HEK293 (cell line): ENCODE data around the gene ZAR1.

ENCODE experiments used
- CTCF ChIA-PET: fragments of 350-600 bp; formaldehyde crosslinking; extraction: SDS; loops from one replicate; lab custom pipeline; 2021; ENCODE audit warnings: antibody characterized with exemption; lab: Yijun Ruan, JAX
- POLR2A ChIA-PET: fragments of 300-600 bp; formaldehyde crosslinking; extraction: SDS; loops from one replicate; lab custom pipeline; 2020; ENCODE audit warnings: antibody characterized with exemption, inconsistent platforms; lab: Yijun Ruan, JAX
- H3K27ac ChIP-seq: fragments of 200-500 bp; sonication (Bioruptor generic); 2 replicates; pipeline ENCODE4 v1.5.1; 2014; ENCODE audit warnings: low read depth, low read length, control low read depth, inconsistent platforms; ENCODE audit errors: extremely low read depth
- H3K36me3 ChIP-seq, 2 experiments: fragments of 200-500 bp in 1 of 2; sonication (Bioruptor generic) in 1 of 2; 1 replicate in 1 of 2; 2 replicates in 1 of 2; pipeline ENCODE4 v1.5.1; 2014 to 2017; ENCODE audit warnings: inconsistent platforms in 2 of 2, low read length in 2 of 2; ENCODE audit not compliant: control insufficient read depth in 2 of 2, insufficient read depth in 1 of 2
- H3K4me1 ChIP-seq: fragments of 200-500 bp; sonication (Bioruptor generic); 2 replicates; pipeline ENCODE4 v1.5.1; 2014; ENCODE audit warnings: mild to moderate bottlenecking, low read length, inconsistent platforms; ENCODE audit not compliant: control insufficient read depth, insufficient read depth
- H3K4me3 ChIP-seq: 2 replicates; pipeline ENCODE4 v1.5.1; 2011; ENCODE audit warnings: low read depth, mild to moderate bottlenecking, control low read depth, low read length, moderate library complexity
- H3K9me3 ChIP-seq: fragments of 200-500 bp; sonication (Bioruptor generic); 2 replicates; pipeline ENCODE4 v1.5.1; 2014; ENCODE audit warnings: low read depth, low read length, inconsistent platforms; ENCODE audit not compliant: control insufficient read depth, insufficient read depth
- CTCF ChIP-seq: fragments of 450-650 bp; formaldehyde crosslinking; IDR thresholded peaks from 2 replicates; pipeline ENCODE4 v1.5.1; 2016; ENCODE audit warnings: missing biosample characterization, missing genetic modification characterization
- EGR2 ChIP-seq: fragments of 450-650 bp; formaldehyde crosslinking; IDR thresholded peaks from 2 replicates; pipeline ENCODE4 v1.5.1; 2016; ENCODE audit warnings: low read depth, missing biosample characterization, missing genetic modification characterization
- GLIS1 ChIP-seq: fragments of 450-650 bp; formaldehyde crosslinking; IDR thresholded peaks from 2 replicates; pipeline ENCODE4 v1.5.1; 2016; ENCODE audit warnings: missing biosample characterization, missing genetic modification characterization
- IKZF3 ChIP-seq: fragments of 450-650 bp; IDR thresholded peaks from 2 replicates; pipeline ENCODE4 v1.5.0; 2018; ENCODE audit warnings: missing biosample characterization, mild to moderate bottlenecking, missing genetic modification characterization, moderate library complexity
- OSR2 ChIP-seq: fragments of 450-650 bp; formaldehyde crosslinking; IDR thresholded peaks from 2 replicates; pipeline ENCODE4 v1.5.1; 2016; ENCODE audit warnings: missing biosample characterization, missing genetic modification characterization
- ZBTB49 ChIP-seq: fragments of 450-650 bp; formaldehyde crosslinking; IDR thresholded peaks from 2 replicates; pipeline ENCODE4 v1.5.1; 2016; ENCODE audit warnings: missing biosample characterization, missing genetic modification characterization, low read depth
- ZFHX2 ChIP-seq: fragments of 450-650 bp; formaldehyde crosslinking; conservative IDR thresholded peaks from 2 replicates; pipeline ENCODE4 v1.5.1; 2016; ENCODE audit warnings: missing biosample characterization, missing genetic modification characterization
- ZNF585B ChIP-seq: fragments of 450-650 bp; formaldehyde crosslinking; IDR thresholded peaks from 2 replicates; pipeline ENCODE4 v1.5.1; 2016; ENCODE audit warnings: missing biosample characterization, missing genetic modification characterization
- ZNF624 ChIP-seq: fragments of 450-650 bp; formaldehyde crosslinking; IDR thresholded peaks from 2 replicates; pipeline ENCODE4 v1.5.1; 2017; ENCODE audit warnings: missing biosample characterization, missing genetic modification characterization
- ZNF639 ChIP-seq: fragments of 450-650 bp; formaldehyde crosslinking; IDR thresholded peaks from 2 replicates; pipeline ENCODE4 v1.5.1; 2016; ENCODE audit warnings: missing biosample characterization, missing genetic modification characterization
- ZNF704 ChIP-seq: fragments of 450-650 bp; formaldehyde crosslinking; IDR thresholded peaks from 2 replicates; pipeline ENCODE4 v1.5.1; 2016; ENCODE audit warnings: missing biosample characterization, missing genetic modification characterization
- ZNF785 ChIP-seq: fragments of 450-650 bp; formaldehyde crosslinking; IDR thresholded peaks from 2 replicates; pipeline ENCODE4 v1.5.1; 2016; ENCODE audit warnings: missing biosample characterization, missing genetic modification characterization
- ZSCAN30 ChIP-seq: fragments of 450-650 bp; IDR thresholded peaks from 2 replicates; pipeline ENCODE4 v1.5.1; 2018; ENCODE audit warnings: missing biosample characterization, mild to moderate bottlenecking, missing genetic modification characterization, moderate library complexity
- ZXDB ChIP-seq: fragments of 450-650 bp; formaldehyde crosslinking; IDR thresholded peaks from 2 replicates; pipeline ENCODE4 v1.5.1; 2016; ENCODE audit warnings: missing biosample characterization, missing genetic modification characterization
- TF ChIP-seq, protein P1 (sequence below): fragments of 450-650 bp; formaldehyde crosslinking; IDR thresholded peaks from 2 replicates; pipeline ENCODE4 v1.5.1; 2016; ENCODE audit warnings: missing biosample characterization, missing genetic modification characterization
- TF ChIP-seq, protein P2 (sequence below): fragments of 450-650 bp; formaldehyde crosslinking; IDR thresholded peaks from 2 replicates; pipeline ENCODE4 v1.5.1; 2017; ENCODE audit warnings: missing biosample characterization, missing genetic modification characterization

ZAR1 gene

DNA sequence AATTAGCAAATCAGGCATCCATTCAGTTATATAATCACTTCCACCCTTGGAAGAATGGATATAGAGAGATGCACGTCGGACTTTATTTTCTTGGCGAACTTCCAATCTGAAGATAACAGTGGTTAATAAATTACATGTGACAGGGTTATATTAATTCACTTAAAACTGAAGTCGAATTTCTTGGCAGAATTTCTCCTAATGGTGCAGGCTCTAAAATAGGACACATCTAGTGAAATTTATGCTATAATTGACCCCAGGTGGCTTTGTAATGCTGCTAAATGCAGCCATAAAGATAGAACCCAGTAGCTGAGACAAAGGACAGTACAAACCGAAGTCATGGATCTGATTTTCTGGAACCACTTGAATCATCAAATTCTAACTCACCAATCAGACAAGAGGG lies 27.7 kb upstream of the ZAR1 start:
- POLR2A ChIA-PET: no interaction called here
- Histone ChIP-seq H3K4me1 (no peaks in the 10 kb centered on the region), H3K27ac (no peak overlapping the region), H3K36me3 (no peaks in the 10 kb centered on the region), H3K9me3 (no peaks in the 10 kb centered on the region), H3K4me3 (no peak overlapping the region)
- TF ChIP-seq ZNF785 (tag by site-specific recombination) (no peak), IKZF3 (tag by site-specific recombination) (no peak), ZNF585B (tag by site-specific recombination) (no peak), ZSCAN30 (tag by site-specific recombination) (0 out of 2 replicates have a peak, but pooled peaks have one; percentile 16)
- TF ChIP-seq, protein P1, sequence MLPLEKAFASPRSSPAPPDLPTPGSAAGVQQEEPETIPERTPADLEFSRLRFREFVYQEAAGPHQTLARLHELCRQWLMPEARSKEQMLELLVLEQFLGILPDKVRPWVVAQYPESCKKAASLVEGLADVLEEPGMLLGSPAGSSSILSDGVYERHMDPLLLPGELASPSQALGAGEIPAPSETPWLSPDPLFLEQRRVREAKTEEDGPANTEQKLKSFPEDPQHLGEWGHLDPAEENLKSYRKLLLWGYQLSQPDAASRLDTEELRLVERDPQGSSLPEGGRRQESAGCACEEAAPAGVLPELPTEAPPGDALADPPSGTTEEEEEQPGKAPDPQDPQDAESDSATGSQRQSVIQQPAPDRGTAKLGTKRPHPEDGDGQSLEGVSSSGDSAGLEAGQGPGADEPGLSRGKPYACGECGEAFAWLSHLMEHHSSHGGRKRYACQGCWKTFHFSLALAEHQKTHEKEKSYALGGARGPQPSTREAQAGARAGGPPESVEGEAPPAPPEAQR (tag by site-specific recombination): no peak
- TF ChIP-seq, protein P2, sequence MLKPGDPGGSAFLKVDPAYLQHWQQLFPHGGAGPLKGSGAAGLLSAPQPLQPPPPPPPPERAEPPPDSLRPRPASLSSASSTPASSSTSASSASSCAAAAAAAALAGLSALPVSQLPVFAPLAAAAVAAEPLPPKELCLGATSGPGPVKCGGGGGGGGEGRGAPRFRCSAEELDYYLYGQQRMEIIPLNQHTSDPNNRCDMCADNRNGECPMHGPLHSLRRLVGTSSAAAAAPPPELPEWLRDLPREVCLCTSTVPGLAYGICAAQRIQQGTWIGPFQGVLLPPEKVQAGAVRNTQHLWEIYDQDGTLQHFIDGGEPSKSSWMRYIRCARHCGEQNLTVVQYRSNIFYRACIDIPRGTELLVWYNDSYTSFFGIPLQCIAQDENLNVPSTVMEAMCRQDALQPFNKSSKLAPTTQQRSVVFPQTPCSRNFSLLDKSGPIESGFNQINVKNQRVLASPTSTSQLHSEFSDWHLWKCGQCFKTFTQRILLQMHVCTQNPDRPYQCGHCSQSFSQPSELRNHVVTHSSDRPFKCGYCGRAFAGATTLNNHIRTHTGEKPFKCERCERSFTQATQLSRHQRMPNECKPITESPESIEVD (tag by site-specific recombination): peak; percentile 71
- CTCF ChIA-PET: no interaction called here

GRCh38 chr4:48467442-48467841 lies 22.6 kb upstream of the ZAR1 start:
- Histone ChIP-seq H3K9me3 (no peaks in the 10 kb centered on the region), H3K27ac (no peak overlapping the region), H3K4me3 (no peak overlapping the region), H3K4me1 (no peaks in the 10 kb centered on the region), H3K36me3 (no peaks in the 10 kb centered on the region)
- no peak for TF ChIP-seq ZXDB (tag by site-specific recombination)
- no peak for TF ChIP-seq OSR2 (tag by site-specific recombination)
- 0 out of 2 replicates have a peak, but pooled peaks have one; percentile 28 for TF ChIP-seq GLIS1 (tag by site-specific recombination)
- CTCF ChIA-PET: no interaction called here
- POLR2A ChIA-PET: no interaction called here

DNA sequence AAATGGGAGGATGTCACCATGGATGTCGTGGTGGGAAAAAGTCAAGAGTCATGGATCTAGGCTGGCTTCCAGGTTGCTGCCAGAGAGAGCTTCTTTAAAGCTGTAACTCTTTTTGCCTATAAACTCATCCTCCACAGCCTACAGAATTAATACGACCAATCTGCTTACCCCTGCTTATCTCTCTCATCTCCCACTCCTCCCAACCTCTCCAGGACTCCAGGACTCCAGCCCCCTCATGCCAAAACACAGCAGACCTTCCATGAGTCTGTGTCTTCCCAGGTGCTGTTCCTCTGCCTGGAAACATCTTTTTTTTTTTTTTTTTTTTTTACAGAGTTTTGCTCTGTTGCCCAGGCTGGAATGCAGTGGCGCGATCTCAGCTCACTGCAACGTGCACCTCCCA lies 22.2 kb upstream of the ZAR1 start:
- CTCF ChIA-PET: no interaction called here
- Histone ChIP-seq H3K9me3 (no peaks in the 10 kb centered on the region), H3K4me3 (no peak overlapping the region), H3K27ac (no peak overlapping the region), H3K4me1 (no peaks in the 10 kb centered on the region), H3K36me3 (no peaks in the 10 kb centered on the region)
- POLR2A ChIA-PET: no interaction called here
- TF ChIP-seq ZNF624 (tag by site-specific recombination): no peak
- TF ChIP-seq ZBTB49 (tag by site-specific recombination): no peak
- TF ChIP-seq ZNF704 (tag by site-specific recombination): no peak
- TF ChIP-seq ZFHX2: peak; percentile 69
- TF ChIP-seq EGR2 (tag by site-specific recombination): peak; percentile 83
- no peak for TF ChIP-seq CTCF
- TF ChIP-seq ZNF639: no peak
